Activated T-helper 1 cell treated with anti-CD3 and anti-CD28 coated beads, Interleukin-12 subunit alpha, Interleukin-12 subunit beta, Interleukin-2, Interleukin-4 antibody, amounts not matched to agents 30 ng/mL and 10 ng/mL and 1 ng/mL, durations not matched to agents 14 hours and 24 hours and 36 hours (primary cell): ENCODE results near the gene TAS2R30. TPM values are rescaled to one million over a fixed set of nuclear protein-coding genes. Genes with fewer than 3 reads are reported as not detected.
"Not testable (repeated sequence)": the region's sequence is repeated elsewhere in the genome, so short reads cannot be mapped to it uniquely, and the experiment has no call there.

ENCODE experiments used
- DNase-seq: peaks from one replicate; pipeline ENCODE4 v3.0.0; 2021; ENCODE audit warnings: low spot score
- H3K27ac Mint-ChIP-seq: one replicate; pipeline ENCODE4 v1.8.0; 2021; ENCODE audit warnings: mild to moderate bottlenecking, mixed read lengths
- H3K27me3 Mint-ChIP-seq: one replicate; pipeline ENCODE4 v1.8.0; 2022; ENCODE audit warnings: mild to moderate bottlenecking, moderate library complexity, mixed read lengths; ENCODE audit not compliant: insufficient read depth
- H3K36me3 Mint-ChIP-seq: one replicate; pipeline ENCODE4 v1.8.0; 2021; ENCODE audit warnings: low read depth, mixed read lengths
- H3K4me1 Mint-ChIP-seq: one replicate; pipeline ENCODE4 v1.8.0; 2021; ENCODE audit warnings: low read depth, mixed read lengths
- H3K4me3 Mint-ChIP-seq: one replicate; pipeline ENCODE4 v1.8.0; 2021; ENCODE audit warnings: mild to moderate bottlenecking, moderate library complexity, mixed read lengths
- H3K9me3 Mint-ChIP-seq: one replicate; pipeline ENCODE4 v1.8.0; 2021; ENCODE audit warnings: mixed read lengths
- intact Hi-C: fragments of 100-400 bp; cut with micrococcal nuclease; formaldehyde crosslinking; loops from one replicate; pipeline ENCODE4 v1.15.1; 2024
- total RNA-seq: library from RNA; stranded (reverse); gene quantifications from 2 replicates; pipeline ENCODE4 v1.2.3, GENCODE V29; 2022

Gene TAS2R30
- total RNA-seq, 1 donor from 2014 or later, result 3.8 TPM

DNA sequence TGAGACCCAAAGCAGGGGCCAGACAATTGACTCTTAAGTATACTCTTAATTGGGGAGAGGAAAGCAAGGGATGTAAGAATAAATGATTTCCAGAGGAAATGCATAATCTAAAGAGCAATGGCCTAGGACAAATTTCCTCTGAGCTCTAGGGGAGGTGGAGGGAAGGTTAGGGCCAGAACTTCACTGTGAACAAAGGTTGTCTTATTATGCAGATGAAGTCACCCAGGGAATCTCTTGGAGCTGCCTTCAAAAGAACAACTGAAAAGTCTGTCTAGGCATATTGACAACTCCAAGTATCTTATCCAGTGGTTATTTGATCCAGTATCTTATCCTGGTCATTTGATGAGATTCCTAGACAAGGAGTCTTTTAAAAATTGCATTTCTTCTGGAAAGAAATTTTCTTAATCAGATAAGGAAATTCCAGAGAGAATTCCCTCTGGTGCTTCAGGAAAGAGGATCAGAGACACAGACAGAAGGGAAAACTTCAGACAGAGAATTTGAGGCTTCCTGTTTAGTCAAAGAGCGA is 20.0 kb upstream of the TAS2R30 start:
- DNase-seq, result no peak
- H3K4me3 Mint-ChIP-seq, result no peak overlapping the region
- peaks cover 30% of the 10 kb centered on the region for H3K9me3 Mint-ChIP-seq
- peaks cover 36% of the 10 kb centered on the region for H3K36me3 Mint-ChIP-seq
- no peaks in the 10 kb centered on the region for H3K27me3 Mint-ChIP-seq
- intact Hi-C loops, result no loop called here
- H3K27ac Mint-ChIP-seq, result no peak overlapping the region
- H3K4me1 Mint-ChIP-seq, result peaks cover 8% of the 10 kb centered on the region

DNA sequence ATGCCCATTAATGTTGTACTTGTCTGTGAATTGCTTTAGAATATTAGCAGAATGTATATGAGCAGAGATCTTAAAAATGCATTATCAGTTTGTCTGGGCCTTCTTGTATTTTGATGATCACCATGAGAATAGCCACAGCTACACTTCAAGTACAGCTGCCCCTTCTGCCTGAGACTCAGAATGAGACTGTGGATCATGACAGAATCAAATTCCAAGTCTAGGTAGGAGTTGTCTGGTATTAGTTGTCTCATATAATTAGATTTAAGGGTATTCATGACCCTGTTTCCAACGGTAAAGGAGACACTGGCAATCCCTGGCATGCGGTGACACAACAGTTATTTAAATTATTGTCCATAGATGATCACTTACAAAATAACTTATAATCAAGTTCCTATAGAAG is 18.3 kb upstream of the TAS2R30 start:
- H3K4me3 Mint-ChIP-seq, result no peak overlapping the region
- peaks cover 34% of the 10 kb centered on the region for H3K36me3 Mint-ChIP-seq
- DNase-seq, result no peak
- no peaks in the 10 kb centered on the region for H3K27me3 Mint-ChIP-seq
- intact Hi-C loops, result no loop called here
- H3K9me3 Mint-ChIP-seq, result peaks cover 29% of the 10 kb centered on the region
- H3K4me1 Mint-ChIP-seq, result peaks cover 7% of the 10 kb centered on the region
- H3K27ac Mint-ChIP-seq, result no peak overlapping the region

DNA sequence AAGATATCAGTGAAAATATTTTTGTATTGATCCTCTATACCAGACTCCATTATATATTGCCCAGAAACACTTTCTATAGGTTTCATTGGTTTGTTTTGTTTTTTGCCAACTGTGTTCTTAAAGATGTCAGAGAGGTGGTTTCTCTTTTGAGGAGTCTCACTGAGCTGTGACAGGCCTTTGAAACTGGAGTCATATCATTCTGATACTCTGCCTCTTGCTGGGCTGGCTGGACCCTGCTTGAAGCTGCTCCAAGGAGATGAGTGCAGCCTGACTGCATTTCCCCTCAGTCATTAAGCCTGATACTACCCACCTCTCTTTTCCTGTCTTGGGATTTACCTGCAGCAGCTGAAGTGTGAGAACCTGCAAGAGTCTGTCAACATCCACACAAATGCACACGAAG is 16.4 kb upstream of the TAS2R30 start:
- Mint-ChIP-seq H3K9me3 (peaks cover 22% of the 10 kb centered on the region), H3K27ac (no peak overlapping the region), H3K4me3 (no peak overlapping the region), H3K36me3 (peaks cover 29% of the 10 kb centered on the region), H3K27me3 (no peaks in the 10 kb centered on the region), H3K4me1 (peaks cover 7% of the 10 kb centered on the region)
- intact Hi-C loops, result no loop called here
- no peak for DNase-seq

DNA sequence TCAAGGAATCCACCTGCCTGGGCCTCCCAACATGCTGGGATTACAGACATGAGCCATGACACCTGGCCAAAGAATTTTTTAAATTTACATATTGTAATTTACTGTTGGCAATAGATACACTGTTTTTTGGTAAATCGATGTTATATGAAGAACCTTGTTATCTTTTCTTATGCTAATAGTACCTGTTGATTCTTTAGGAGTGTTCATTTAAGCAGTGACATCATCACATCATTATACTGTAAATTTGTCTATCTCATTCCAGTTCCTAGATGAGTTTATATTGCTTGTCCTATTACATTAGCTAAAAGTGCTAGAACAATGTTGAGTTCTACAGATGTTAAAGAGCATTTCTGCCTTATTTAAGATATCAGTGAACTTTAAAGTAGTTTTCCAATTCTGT is 13.0 kb upstream of the TAS2R30 start:
- peaks cover 16% of the 10 kb centered on the region for H3K9me3 Mint-ChIP-seq
- DNase-seq, result no peak
- no peak overlapping the region for H3K27ac Mint-ChIP-seq
- peaks cover 7% of the 10 kb centered on the region for H3K4me1 Mint-ChIP-seq
- intact Hi-C loops, result no loop called here
- H3K4me3 Mint-ChIP-seq, result no peak overlapping the region
- no peaks in the 10 kb centered on the region for H3K27me3 Mint-ChIP-seq
- H3K36me3 Mint-ChIP-seq, result peaks cover 24% of the 10 kb centered on the region

DNA sequence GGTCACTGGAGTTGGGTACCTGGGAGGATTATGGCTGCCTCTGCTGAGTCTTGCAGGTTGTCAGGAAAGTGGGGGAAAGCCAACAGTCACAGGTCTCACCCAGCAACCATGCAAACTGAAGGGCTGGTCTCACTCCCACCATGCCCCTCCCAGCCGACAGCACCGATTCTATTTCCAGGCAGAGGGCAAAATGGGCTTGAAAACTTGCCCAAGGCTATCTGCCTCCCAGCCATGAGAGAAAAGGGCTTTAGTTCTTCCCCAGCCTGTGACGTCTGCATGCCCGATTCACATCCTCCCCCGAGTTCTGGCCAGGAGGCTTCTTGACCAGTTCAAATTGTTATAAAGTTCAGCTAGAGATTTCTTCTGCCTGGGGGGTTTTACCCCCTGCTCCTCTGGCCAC is 9.9 kb upstream of the TAS2R30 start:
- Mint-ChIP-seq H3K4me1 (no peaks in the 10 kb centered on the region), H3K27ac (no peak overlapping the region), H3K4me3 (no peak overlapping the region), H3K36me3 (peaks cover 23% of the 10 kb centered on the region), H3K9me3 (peaks cover 10% of the 10 kb centered on the region), H3K27me3 (no peaks in the 10 kb centered on the region)
- DNase-seq, result no peak
- intact Hi-C loops, result no loop called here

DNA sequence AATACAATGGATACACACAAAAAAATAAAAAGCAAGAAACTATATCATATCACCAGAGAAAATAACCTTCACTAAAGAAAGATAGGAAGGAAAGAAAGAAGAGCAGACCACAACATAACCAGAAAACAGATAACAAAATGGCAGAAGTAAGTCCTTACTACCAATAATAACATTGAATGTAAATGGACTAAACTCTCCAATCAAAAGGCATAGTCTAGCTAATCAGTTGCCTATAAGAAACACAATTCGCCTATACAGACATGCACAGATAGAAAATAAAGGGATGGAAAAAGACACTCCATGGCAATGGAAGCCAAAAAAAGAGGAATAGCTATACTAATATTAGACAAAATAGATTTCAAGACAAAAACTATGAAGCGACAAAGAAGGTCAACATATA is 8.9 kb upstream of the TAS2R30 start:
- H3K9me3 Mint-ChIP-seq, result peaks cover 7% of the 10 kb centered on the region
- no peak for DNase-seq
- H3K4me1 Mint-ChIP-seq, result no peaks in the 10 kb centered on the region
- H3K27me3 Mint-ChIP-seq, result no peaks in the 10 kb centered on the region
- H3K27ac Mint-ChIP-seq, result no peak overlapping the region
- intact Hi-C loops, result no loop called here
- peaks cover 21% of the 10 kb centered on the region for H3K36me3 Mint-ChIP-seq
- H3K4me3 Mint-ChIP-seq, result no peak overlapping the region

DNA sequence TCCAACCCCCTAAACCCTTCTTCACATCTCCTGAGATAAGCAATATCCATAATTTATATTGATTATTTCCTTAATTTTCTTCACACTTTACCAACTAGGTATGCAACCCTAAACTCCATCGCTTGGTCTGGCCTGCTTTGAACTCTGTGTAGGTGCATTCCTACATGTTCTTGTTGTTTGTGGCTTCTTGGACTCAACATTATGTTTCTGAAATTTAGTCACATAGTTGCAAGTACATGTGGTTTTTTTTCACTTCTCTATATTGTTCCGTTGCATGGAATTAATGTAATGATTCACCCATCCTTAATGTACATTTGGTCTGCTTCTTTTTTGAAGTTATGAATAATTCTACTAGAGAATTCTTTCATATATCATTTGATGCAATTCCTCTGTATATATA is 1.6 kb upstream of the TAS2R30 start:
- H3K4me1 Mint-ChIP-seq, result peaks cover 22% of the 10 kb centered on the region
- peaks cover 13% of the 10 kb centered on the region for H3K36me3 Mint-ChIP-seq
- no peaks in the 10 kb centered on the region for H3K27me3 Mint-ChIP-seq
- intact Hi-C loops, result loop anchor here (2.0 kb wide), 1 partner anchor 35 kb away; the partner anchor contains the start of gene SMIM10L1
- no peaks in the 10 kb centered on the region for H3K9me3 Mint-ChIP-seq
- H3K4me3 Mint-ChIP-seq, result no peak overlapping the region
- H3K27ac Mint-ChIP-seq, result peak overlapping the region; percentile 0
- DNase-seq, result no peak

DNA sequence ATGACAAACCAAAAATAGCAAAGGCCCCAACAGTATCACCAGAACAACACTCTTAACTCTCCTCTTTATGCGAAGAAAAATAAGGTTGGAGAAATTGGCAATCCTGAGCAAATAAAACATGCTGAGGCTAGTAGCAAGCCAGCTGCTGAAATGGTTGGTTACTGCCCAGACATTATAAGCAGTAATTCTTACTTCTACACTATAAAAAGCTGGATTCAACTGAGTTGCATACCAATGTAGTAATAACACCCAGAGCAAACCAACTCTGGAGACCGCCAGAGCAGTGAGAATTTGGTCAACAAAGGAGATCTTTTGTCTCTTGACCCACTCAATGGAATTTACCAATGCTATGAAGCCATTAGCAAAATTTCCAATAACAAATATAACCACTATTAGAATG is 628 bp downstream of the TAS2R30 start:
- Mint-ChIP-seq H3K27ac (no peak overlapping the region), H3K4me3 (no peak overlapping the region), H3K36me3 (peaks cover 12% of the 10 kb centered on the region), H3K27me3 (no peaks in the 10 kb centered on the region), H3K4me1 (peaks cover 22% of the 10 kb centered on the region), H3K9me3 (no peaks in the 10 kb centered on the region)
- no peak for DNase-seq
- intact Hi-C loops, result loop anchor here (2.0 kb wide), 1 partner anchor 49 kb away; no protein-coding TSS in a partner anchor

DNA sequence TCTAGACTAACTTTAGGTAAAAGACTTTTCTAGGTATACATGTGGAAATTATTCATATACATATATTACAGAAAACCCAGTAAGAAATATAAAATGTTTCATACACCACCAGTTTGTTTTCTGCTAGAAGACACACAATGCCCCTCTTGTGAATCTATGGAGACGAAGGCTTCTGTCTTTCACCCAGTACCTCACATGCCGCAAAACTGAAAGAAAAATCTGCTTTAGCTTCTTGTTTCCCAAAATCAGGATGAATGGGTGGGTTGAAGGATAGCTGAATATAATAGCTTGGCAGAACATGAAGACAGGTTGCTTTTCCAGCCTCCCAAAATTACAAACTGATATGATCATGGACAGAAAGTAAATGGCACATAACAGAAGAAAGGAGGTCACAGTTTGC is 1.3 kb downstream of the TAS2R30 start:
- Mint-ChIP-seq H3K27me3 (no peaks in the 10 kb centered on the region), H3K9me3 (no peaks in the 10 kb centered on the region), H3K4me3 (no peak overlapping the region), H3K36me3 (peaks cover 12% of the 10 kb centered on the region), H3K4me1 (peaks cover 22% of the 10 kb centered on the region), H3K27ac (no peak overlapping the region)
- intact Hi-C loops, result no loop called here
- DNase-seq, result no peak

DNA sequence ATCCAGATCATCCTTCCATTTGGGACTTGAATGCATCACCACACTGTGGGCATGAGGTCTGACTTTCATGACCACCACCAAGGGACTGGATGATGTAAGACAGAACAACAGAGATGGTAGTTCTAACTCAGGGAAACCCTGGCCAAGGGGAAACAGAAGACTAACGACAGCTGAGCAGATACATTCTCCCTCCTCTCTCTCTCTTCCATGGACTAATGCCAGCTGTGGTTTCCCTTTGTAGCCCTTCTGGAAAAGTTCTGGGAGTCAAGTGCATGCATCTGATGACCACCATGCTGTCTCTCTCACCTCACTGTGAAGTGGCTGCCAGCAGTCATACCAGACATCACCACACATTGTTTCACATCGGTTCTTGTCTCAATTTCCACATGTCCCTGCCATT is 3.4 kb downstream of the TAS2R30 start:
- no peak for DNase-seq
- Mint-ChIP-seq H3K27ac (no peak overlapping the region), H3K4me3 (no peak overlapping the region), H3K4me1 (peaks cover 14% of the 10 kb centered on the region), H3K36me3 (peaks cover 21% of the 10 kb centered on the region), H3K27me3 (no peaks in the 10 kb centered on the region), H3K9me3 (peaks cover 5% of the 10 kb centered on the region)
- intact Hi-C loops, result no loop called here

DNA sequence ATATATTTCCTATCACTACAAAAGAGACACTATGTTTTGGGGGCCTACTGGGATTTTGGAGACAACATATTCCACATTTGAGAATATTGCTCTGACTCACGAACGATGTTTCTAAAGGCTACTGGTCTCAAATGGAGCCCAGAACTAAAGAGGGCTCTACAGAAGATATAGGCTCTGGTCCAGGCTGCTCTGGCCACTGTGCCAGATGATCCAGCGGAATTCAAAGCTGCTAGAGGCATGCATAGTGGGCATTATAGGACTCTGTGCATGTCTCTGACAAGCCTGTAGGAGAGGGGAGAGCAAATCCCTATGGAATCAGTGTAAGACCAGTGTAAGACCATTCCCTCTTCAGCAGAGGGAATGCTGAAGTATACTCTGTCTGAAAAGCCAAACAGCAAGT is 4.1 kb downstream of the TAS2R30 start:
- H3K27me3 Mint-ChIP-seq, result no peaks in the 10 kb centered on the region
- no peak overlapping the region for H3K27ac Mint-ChIP-seq
- no peak overlapping the region for H3K4me3 Mint-ChIP-seq
- peaks cover 6% of the 10 kb centered on the region for H3K9me3 Mint-ChIP-seq
- peaks cover 12% of the 10 kb centered on the region for H3K4me1 Mint-ChIP-seq
- intact Hi-C loops, result no loop called here
- no peak for DNase-seq
- peaks cover 21% of the 10 kb centered on the region for H3K36me3 Mint-ChIP-seq

DNA sequence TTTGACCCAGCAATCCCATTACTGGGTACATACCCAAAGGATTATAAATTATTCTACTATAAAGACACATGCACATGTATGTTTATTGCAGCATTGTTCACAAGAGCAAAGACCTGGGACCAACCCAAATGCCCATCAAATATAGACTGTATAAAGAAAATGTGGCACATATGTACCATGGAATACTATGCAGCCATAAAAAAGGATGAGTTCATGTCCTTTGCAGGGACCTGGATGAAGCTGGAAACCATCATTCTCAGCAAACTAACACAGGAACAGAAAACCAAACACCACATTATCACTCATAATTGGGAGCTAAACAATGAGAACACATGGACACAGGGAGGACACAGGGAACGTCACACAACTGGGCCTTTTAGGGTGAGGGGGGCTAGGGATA is 20.3 kb downstream of the TAS2R30 start:
- intact Hi-C loops, DNase-seq, H3K4me3 Mint-ChIP-seq, H3K27ac Mint-ChIP-seq, H3K27me3 Mint-ChIP-seq: not testable (repeated sequence)
- peaks cover 68% of the 10 kb centered on the region for H3K36me3 Mint-ChIP-seq
- peaks cover 55% of the 10 kb centered on the region for H3K9me3 Mint-ChIP-seq
- H3K4me1 Mint-ChIP-seq, result peaks cover 22% of the 10 kb centered on the region

DNA sequence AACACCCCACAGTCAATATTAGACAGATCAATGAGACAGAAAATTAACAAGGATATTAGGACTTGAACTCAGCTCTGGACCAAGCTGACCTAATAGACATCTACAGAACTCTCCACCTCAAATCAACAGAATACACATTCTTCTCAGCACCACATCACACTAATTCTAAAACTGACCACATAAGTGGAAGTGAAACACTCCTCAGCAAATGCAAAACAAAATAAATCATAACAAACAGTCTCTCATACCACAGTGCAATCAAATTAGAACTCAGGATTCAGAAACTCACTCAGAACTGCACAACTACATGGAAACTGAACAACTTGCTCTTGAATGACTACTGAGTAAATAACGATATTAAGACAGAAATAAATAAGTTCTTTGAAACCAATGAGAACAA is 23.2 kb downstream of the TAS2R30 start:
- H3K27ac Mint-ChIP-seq, DNase-seq, H3K4me3 Mint-ChIP-seq, H3K27me3 Mint-ChIP-seq, intact Hi-C loops: not testable (repeated sequence)
- peaks cover 61% of the 10 kb centered on the region for H3K36me3 Mint-ChIP-seq
- peaks cover 55% of the 10 kb centered on the region for H3K9me3 Mint-ChIP-seq
- H3K4me1 Mint-ChIP-seq, result peaks cover 32% of the 10 kb centered on the region

DNA sequence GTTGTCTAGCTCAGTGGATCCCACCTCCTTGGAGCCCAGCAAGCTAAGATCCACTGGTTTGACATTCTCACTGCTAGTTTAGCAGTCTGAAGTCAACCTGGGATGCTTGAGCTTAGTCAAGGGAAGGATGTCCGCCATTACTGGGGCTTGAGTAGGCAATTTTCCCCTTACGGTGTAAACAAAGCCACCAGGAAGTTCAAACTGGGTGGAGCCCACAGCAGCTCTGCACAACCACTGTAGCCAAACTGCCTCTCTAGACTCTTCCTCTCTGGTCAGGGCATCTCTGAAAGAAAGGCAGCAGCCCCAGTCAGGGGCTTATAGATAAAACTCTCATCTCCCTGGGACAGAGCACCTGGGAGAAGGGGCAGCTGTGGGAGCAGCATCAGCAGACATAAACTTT is 25.6 kb downstream of the TAS2R30 start:
- peaks cover 56% of the 10 kb centered on the region for H3K9me3 Mint-ChIP-seq
- H3K4me3 Mint-ChIP-seq, result no peak overlapping the region
- DNase-seq, result no peak
- H3K27me3 Mint-ChIP-seq, result no peaks in the 10 kb centered on the region
- H3K27ac Mint-ChIP-seq, result no peak overlapping the region
- H3K4me1 Mint-ChIP-seq, result peaks cover 32% of the 10 kb centered on the region
- peaks cover 59% of the 10 kb centered on the region for H3K36me3 Mint-ChIP-seq
- intact Hi-C loops, result no loop called here
